Stomach smooth muscle (tissue), 2 donors: ENCODE data around the gene BMPR2.
A peak's percentile ranks its signal among the peaks of the same experiment; 100 is the strongest.
"Not testable (repeated sequence)": the region's sequence is repeated elsewhere in the genome, so short reads cannot be mapped to it uniquely, and the experiment has no call there.

Source experiments
- H3K27ac ChIP-seq: one replicate; pipeline ENCODE4 v1.7.0; 2013; ENCODE audit warnings: mild to moderate bottlenecking, low read length, inconsistent platforms
- H3K27me3 ChIP-seq, 2 donors: one replicate each; pipeline ENCODE4 v1.7.0; 2013; ENCODE audit warnings: low read length in 2 of 2; ENCODE audit not compliant: insufficient read depth in 2 of 2, control insufficient read depth in 1 of 2
- H3K36me3 ChIP-seq, 2 donors: one replicate each; pipeline ENCODE4 v1.7.0; 2013; ENCODE audit warnings: low read length in 2 of 2; ENCODE audit not compliant: control insufficient read depth in 2 of 2, insufficient read depth in 2 of 2
- H3K4me1 ChIP-seq: one replicate; pipeline ENCODE4 v1.7.0; 2013; ENCODE audit warnings: low read length; ENCODE audit not compliant: control insufficient read depth, insufficient read depth
- H3K4me3 ChIP-seq, 2 donors: one replicate each; pipeline ENCODE4 v1.7.0; 2013; ENCODE audit warnings: low read length in 2 of 2
- H3K9ac ChIP-seq, 2 donors: one replicate each; pipeline ENCODE4 v1.7.0; 2013; ENCODE audit warnings: low read length in 2 of 2, mild to moderate bottlenecking in 1 of 2
- H3K9me3 ChIP-seq, 2 donors: one replicate each; pipeline ENCODE4 v1.7.0; 2013; ENCODE audit warnings: low read length in 2 of 2; ENCODE audit not compliant: control insufficient read depth in 2 of 2
- donor health status: healthy.
- donor health status: Pancreatic carcinoma.

Gene BMPR2

DNA sequence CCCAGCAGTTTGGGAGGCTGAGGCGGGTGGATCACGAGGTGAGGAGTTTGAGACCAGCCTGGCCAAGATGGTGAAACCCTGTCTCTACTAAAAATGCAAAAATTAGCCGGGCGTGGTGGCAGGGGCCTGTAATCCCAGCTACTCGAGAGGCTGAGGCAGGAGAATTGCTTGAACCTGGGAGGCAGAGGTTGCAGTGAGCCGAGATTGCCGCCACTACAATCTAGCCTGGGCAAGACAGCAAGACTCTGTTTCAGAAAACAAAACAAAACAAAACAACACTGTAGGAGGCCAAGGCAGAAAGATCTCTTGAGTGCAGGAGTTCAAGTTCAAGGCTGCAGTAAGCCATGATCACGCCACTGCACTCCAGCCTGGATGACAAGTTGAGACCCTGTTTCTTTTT is 17.2 kb upstream of the BMPR2 start:
- not testable (repeated sequence) for H3K9ac ChIP-seq, H3K9me3 ChIP-seq, H3K36me3 ChIP-seq, H3K4me1 ChIP-seq, H3K27me3 ChIP-seq, H3K4me3 ChIP-seq, H3K27ac ChIP-seq

DNA sequence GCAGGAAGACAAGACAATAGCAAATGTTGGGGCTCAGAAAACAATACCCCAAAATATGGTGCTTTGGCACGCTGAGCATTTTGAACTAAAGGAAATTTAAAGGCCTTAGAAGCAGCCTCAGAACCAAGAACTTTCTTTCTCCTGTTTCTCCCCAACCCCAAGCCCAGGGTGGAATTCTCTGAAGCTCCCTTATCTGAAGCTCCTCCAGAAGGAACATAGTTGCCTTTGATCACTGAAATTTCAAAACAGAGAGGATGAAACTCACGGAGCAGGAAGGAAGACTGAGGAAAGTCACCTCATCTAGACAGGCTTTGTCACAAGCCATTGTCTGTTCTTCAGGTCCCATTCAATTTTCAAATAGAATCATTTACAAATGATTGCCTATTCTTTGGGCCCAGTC is 15.5 kb upstream of the BMPR2 start:
- no peak overlapping the region for H3K4me3 ChIP-seq
- H3K4me1 ChIP-seq = no peaks in the 10 kb centered on the region
- no peak overlapping the region for H3K9ac ChIP-seq
- no peak overlapping the region for H3K27ac ChIP-seq
- H3K36me3 ChIP-seq = no peaks in the 10 kb centered on the region
- H3K9me3 ChIP-seq = no peaks in the 10 kb centered on the region
- H3K27me3 ChIP-seq = no peaks in the 10 kb centered on the region

DNA sequence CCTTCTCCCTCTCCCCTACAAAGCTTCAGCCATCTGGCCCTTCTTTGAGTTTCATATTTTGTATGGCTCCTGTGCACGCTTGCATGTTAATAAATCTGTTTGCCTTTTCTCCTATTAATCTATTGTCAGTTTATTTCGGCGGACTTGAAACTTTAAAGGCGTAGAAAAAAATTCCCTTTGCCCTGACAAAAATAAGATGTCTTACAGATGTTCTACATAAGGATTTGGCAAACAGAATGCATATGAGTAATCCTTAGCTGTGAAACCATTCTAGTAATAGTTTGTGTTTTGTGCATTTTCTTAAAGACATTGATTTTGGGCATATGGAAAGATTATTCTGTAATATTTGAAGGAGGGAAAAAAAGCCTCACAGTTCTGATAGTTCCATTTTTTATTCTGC is 15.0 kb upstream of the BMPR2 start:
- H3K4me1 ChIP-seq = no peaks in the 10 kb centered on the region
- H3K27me3 ChIP-seq = no peaks in the 10 kb centered on the region
- no peak overlapping the region for H3K27ac ChIP-seq
- H3K9ac ChIP-seq = no peak overlapping the region
- H3K36me3 ChIP-seq = no peaks in the 10 kb centered on the region
- H3K9me3 ChIP-seq = no peaks in the 10 kb centered on the region
- H3K4me3 ChIP-seq = no peak overlapping the region

DNA sequence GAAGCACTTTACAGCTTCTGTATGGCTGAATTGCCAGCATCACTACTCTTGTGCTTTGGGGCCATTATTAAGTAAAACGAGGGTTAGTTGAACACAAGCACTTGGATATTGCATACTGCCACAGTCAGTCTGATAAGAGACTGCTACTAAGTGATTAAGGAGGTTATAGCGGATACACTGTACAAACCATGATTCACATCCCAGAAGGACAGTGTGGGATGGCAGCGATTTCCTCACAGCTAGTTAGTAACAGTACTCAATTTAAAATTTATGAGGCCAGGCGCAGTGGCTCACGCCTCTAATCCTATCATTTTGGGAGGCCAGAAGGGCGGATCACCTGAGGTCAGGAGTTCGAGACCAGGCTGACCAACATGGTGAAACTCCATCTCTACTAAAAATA is 2.6 kb upstream of the BMPR2 start:
- Histone ChIP-seq H3K4me3 (no peak overlapping the region), H3K4me1 (peaks cover 10% of the 10 kb centered on the region), H3K9ac (no peak overlapping the region), H3K27ac (no peak overlapping the region), H3K36me3 (no peaks in the 10 kb centered on the region), H3K27me3 (no peaks in the 10 kb centered on the region), H3K9me3 (no peaks in the 10 kb centered on the region)

DNA sequence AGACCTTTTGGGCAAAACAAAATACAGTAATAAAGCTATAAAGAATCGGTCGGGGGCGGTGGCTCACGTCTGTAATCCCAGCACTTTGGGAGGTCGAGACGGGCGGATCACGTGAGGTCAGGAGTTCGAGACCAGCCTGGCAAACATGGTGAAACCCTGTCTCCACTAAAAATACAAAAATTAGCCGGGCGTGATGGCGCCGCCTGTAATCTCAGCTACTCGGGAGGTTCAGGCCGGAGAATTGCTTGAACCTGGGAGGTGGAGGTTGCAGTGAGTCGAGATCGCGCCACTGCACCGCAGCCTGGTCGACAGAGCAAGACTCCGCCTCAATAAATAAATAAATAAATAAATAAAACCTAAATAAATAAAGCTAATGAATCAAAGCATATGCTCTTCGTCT is 1.7 kb upstream of the BMPR2 start:
- Histone ChIP-seq H3K4me3 (peak overlapping the region in 1 of 2 donors; percentile 96), H3K4me1 (peaks cover 10% of the 10 kb centered on the region), H3K27ac (peak overlapping the region; percentile 96)
- not testable (repeated sequence) for H3K36me3 ChIP-seq, H3K27me3 ChIP-seq, H3K9me3 ChIP-seq, H3K9ac ChIP-seq

DNA sequence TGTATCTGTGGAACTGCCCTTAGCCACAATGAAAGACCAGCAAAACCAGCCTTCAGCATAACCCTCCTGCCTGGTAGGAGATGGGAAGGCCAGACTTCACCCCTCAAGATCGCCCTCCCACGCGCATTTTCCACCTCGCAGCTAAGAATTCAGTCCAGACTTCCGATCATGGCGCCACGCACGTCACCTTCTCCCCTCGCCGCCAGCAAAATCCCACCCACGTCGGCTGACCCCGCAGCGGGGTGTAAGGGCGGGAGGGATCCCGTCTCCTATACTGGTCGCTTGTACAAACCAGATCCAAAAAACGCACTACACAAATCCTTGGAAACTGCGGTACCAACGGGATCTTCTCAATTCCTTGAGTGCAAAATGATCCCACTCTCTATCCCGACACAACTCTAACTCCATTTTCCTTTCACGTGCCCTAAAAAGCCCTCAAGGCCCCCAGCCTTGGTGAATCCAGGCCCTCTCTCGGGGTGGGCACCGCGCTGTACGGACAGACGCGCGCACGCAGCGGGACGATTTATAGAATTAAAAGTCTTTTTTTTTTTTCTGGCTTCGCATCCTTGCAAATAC is 1.0 kb upstream of the BMPR2 start:
- Histone ChIP-seq H3K36me3 (no peaks in the 10 kb centered on the region), H3K9me3 (no peaks in the 10 kb centered on the region), H3K4me1 (peaks cover 10% of the 10 kb centered on the region), H3K9ac (peak overlapping the region; percentile 90 to 95), H3K27me3 (no peaks in the 10 kb centered on the region), H3K27ac (peak overlapping the region; percentile 96), H3K4me3 (peak overlapping the region; percentile 86 to 96)

DNA sequence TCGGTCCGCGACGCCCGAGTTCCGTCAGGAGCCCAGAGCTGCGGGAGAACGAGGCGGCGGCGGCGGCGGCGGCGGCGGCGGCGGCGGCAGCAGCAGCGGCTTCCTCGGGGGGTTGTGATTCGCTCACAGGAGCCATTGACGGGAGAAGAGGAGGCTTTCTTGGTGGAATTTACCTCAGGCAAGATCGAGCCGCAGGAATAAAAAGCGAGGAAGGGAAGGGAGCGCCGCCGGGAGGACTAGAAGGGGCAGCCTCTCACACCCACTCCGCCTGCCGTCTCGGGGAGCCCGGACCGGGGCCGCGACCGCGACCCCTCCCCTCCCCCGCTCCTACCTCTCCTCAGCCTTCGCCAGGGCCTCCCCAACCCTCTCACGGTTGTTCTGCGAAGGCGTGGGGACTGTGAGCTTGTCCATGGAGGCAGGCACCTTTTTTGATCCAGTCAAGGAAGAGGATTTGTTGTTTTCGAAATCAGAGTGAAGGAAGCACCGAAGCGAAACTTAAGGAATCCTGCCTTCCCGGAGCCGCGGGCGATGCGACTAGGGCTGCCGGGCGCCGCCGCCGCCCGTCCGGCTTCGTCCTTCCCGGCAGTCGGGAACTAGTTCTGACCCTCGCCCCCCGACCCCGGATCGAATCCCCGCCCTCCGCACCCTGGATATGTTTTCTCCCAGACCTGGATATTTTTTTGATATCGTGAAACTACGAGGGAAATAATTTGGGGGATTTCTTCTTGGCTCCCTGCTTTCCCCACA is 506 bp downstream of the BMPR2 start:
- Histone ChIP-seq H3K27me3 (no peaks in the 10 kb centered on the region), H3K4me1 (peaks cover 21% of the 10 kb centered on the region), H3K9me3 (no peaks in the 10 kb centered on the region), H3K27ac (peak overlapping the region; percentile 96), H3K4me3 (peak overlapping the region; percentile 96 to 99), H3K9ac (peak overlapping the region; percentile 93 to 98), H3K36me3 (no peaks in the 10 kb centered on the region)

DNA sequence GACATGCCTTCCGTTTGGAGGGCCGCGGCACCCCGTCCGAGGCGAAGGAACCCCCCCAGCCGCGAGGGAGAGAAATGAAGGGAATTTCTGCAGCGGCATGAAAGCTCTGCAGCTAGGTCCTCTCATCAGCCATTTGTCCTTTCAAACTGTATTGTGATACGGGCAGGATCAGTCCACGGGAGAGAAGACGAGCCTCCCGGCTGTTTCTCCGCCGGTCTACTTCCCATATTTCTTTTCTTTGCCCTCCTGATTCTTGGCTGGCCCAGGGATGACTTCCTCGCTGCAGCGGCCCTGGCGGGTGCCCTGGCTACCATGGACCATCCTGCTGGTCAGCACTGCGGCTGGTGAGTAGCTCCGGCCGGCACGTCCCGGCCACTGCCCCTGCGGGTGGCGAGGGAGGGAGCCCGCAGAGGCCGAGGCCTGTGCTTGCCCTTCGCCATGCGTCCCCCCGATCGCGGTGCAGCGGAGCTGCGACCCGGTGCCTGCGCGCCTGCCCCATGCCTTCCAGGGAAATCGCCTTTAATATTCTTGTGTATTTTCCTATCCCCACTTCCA is 1.2 kb downstream of the BMPR2 start:
- Histone ChIP-seq H3K9ac (peak overlapping the region; percentile 93 to 98), H3K4me1 (peaks cover 25% of the 10 kb centered on the region), H3K9me3 (no peaks in the 10 kb centered on the region), H3K27ac (peak overlapping the region; percentile 96), H3K36me3 (no peaks in the 10 kb centered on the region), H3K27me3 (no peaks in the 10 kb centered on the region), H3K4me3 (peak overlapping the region; percentile 96 to 99)

DNA sequence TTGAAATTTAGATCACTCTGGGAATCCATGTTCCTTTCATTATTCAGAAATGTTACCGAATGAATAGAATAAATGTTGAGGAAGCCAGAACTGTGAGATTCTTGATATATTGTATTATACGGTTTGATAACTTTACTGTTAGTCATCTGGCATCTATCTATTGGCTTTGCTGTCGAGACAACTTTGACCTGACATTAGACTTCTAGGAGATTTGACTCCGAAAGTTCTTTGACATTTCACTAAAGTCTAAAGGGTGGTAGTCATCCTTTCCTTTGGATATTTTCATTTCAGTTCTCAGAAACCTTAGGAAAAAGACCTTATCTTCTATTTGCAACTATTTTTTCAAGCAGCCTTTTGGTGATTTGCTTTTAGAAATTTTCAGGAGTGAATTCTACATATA is 1.9 kb downstream of the BMPR2 start:
- Histone ChIP-seq H3K4me3 (peak overlapping the region; percentile 96 to 99), H3K27me3 (no peaks in the 10 kb centered on the region), H3K9ac (peak overlapping the region; percentile 93 to 98), H3K27ac (peak overlapping the region; percentile 96), H3K36me3 (no peaks in the 10 kb centered on the region), H3K9me3 (no peaks in the 10 kb centered on the region), H3K4me1 (peaks cover 25% of the 10 kb centered on the region)

DNA sequence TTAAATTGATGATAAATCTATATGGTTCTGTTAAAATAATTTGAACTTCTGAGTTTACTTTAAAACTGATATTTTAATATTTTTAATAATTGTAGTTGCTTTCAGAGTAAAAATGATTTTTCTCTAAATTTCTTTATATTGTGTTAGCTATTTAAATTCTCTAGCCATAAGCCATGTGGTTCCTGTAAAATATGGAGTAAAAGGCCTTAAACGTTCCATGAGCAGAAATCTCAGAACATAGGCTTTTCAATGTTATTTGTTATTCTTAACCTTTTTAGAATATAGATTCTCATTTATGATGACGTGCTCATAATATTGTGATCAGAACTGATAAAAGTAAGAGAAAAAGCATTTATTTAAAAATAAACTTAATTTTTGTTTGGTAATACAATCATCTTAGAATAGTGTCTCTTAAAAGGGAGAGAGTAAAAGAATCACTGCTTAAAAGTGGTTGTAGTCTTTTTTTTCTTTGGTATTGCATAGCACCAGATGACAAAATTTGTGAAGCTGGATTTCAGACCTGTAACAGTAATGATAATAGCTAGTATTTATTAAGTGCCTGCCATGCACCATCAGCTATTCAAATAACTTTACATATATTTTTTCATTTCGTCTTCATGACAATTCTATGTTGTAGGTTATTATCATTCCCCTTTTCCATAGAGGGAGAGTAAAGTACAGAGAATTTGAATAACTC is 2.7 kb downstream of the BMPR2 start:
- Histone ChIP-seq H3K27me3 (no peaks in the 10 kb centered on the region), H3K4me3 (peak overlapping the region; percentile 96 to 99), H3K9me3 (no peaks in the 10 kb centered on the region), H3K9ac (peak overlapping the region; percentile 37 to 98), H3K27ac (no peak overlapping the region), H3K4me1 (peaks cover 25% of the 10 kb centered on the region), H3K36me3 (no peaks in the 10 kb centered on the region)
